Central memory CD8-positive, alpha-beta T cell (primary cell): ENCODE results near the gene PBOV1.

Source experiments
- ATAC-seq: fragments of 150-1000 bp; cut with Tn5 transposase; replicated peaks from 2 replicates; pipeline ENCODE4 v1.10.0; 2022; ENCODE audit warnings: mild to moderate bottlenecking, moderate FRiP score, moderate number of reproducible peaks; ENCODE audit not compliant: poor library complexity, severe bottlenecking; ENCODE audit errors: extremely low read depth
- DNase-seq, 2 donors: peaks; one replicate each; pipeline ENCODE4 v3.0.0; 2021; ENCODE audit warnings: low spot score in 2 of 2
- H3K27ac Mint-ChIP-seq: one replicate; pipeline ENCODE4 v1.8.0; 2022; ENCODE audit warnings: low read depth, mild to moderate bottlenecking, moderate library complexity, mixed read lengths
- H3K27me3 Mint-ChIP-seq: one replicate; pipeline ENCODE4 v1.8.0; 2022; ENCODE audit warnings: mixed read lengths
- H3K36me3 Mint-ChIP-seq: one replicate; pipeline ENCODE4 v1.8.0; 2022; ENCODE audit warnings: mild to moderate bottlenecking, moderate library complexity, mixed read lengths; ENCODE audit not compliant: insufficient read depth
- H3K4me1 Mint-ChIP-seq: one replicate; pipeline ENCODE4 v1.8.0; 2022; ENCODE audit warnings: mixed read lengths
- H3K4me3 Mint-ChIP-seq: one replicate; pipeline ENCODE4 v1.8.0; 2022; ENCODE audit warnings: mild to moderate bottlenecking, moderate library complexity, mixed read lengths
- H3K9me3 Mint-ChIP-seq: one replicate; pipeline ENCODE4 v1.8.0; 2022; ENCODE audit warnings: mixed read lengths

The PBOV1 gene

GRCh38 chr6:138231381-138231886 is 13.1 kb upstream of the PBOV1 start:
- no peak for DNase-seq
- peaks cover 58% of the 10 kb centered on the region for H3K27me3 Mint-ChIP-seq

GRCh38 chr6:138230759-138231380 is 12.6 kb upstream of the PBOV1 start:
- Mint-ChIP-seq H3K27ac (no peak overlapping the region), H3K4me3 (no peak overlapping the region), H3K4me1 (no peaks in the 10 kb centered on the region), H3K27me3 (peaks cover 63% of the 10 kb centered on the region), H3K9me3 (no peaks in the 10 kb centered on the region), H3K36me3 (no peaks in the 10 kb centered on the region)
- ATAC-seq (no peak), DNase-seq (no peak)

More at GRCh38 chr6:138231381-138231886, 13.1 kb upstream of the PBOV1 start:
- Mint-ChIP-seq H3K27ac (no peak overlapping the region), H3K9me3 (no peaks in the 10 kb centered on the region), H3K36me3 (no peaks in the 10 kb centered on the region), H3K4me3 (no peak overlapping the region), H3K4me1 (no peaks in the 10 kb centered on the region)
- no peak for ATAC-seq

- Mint-ChIP-seq H3K4me1 (no peaks in the 10 kb centered on the region), H3K27me3 (peaks cover 69% of the 10 kb centered on the region), H3K4me3 (no peak overlapping the region), H3K27ac (no peak overlapping the region), H3K36me3 (no peaks in the 10 kb centered on the region), H3K9me3 (no peaks in the 10 kb centered on the region)
- no peak for DNase-seq
- no peak for ATAC-seq
Measured at GRCh38 chr6:138230221-138230620, 11.9 kb upstream of the PBOV1 start.

GRCh38 chr6:138229663-138230179 is 11.4 kb upstream of the PBOV1 start:
- no peaks in the 10 kb centered on the region for H3K9me3 Mint-ChIP-seq
- no peaks in the 10 kb centered on the region for H3K4me1 Mint-ChIP-seq
- H3K36me3 Mint-ChIP-seq = no peaks in the 10 kb centered on the region
- ATAC-seq (no peak), DNase-seq (no peak)
- peaks cover 74% of the 10 kb centered on the region for H3K27me3 Mint-ChIP-seq
- H3K27ac Mint-ChIP-seq = no peak overlapping the region
- H3K4me3 Mint-ChIP-seq = no peak overlapping the region

GRCh38 chr6:138229072-138229471 is 10.8 kb upstream of the PBOV1 start:
- no peak for ATAC-seq
- DNase-seq = no peak
- no peak overlapping the region for H3K4me3 Mint-ChIP-seq
- no peak overlapping the region for H3K27ac Mint-ChIP-seq
- no peaks in the 10 kb centered on the region for H3K9me3 Mint-ChIP-seq
- no peaks in the 10 kb centered on the region for H3K36me3 Mint-ChIP-seq
- peaks cover 77% of the 10 kb centered on the region for H3K27me3 Mint-ChIP-seq
- H3K4me1 Mint-ChIP-seq = no peaks in the 10 kb centered on the region

- Mint-ChIP-seq H3K27me3 (peaks cover 66% of the 10 kb centered on the region), H3K36me3 (no peaks in the 10 kb centered on the region), H3K27ac (no peak overlapping the region), H3K4me1 (no peaks in the 10 kb centered on the region), H3K9me3 (no peaks in the 10 kb centered on the region), H3K4me3 (no peak overlapping the region)
- DNase-seq = no peak
- no peak for ATAC-seq
Measured at GRCh38 chr6:138227316-138227781, 9.1 kb upstream of the PBOV1 start.

- no peaks in the 10 kb centered on the region for H3K4me1 Mint-ChIP-seq
- H3K36me3 Mint-ChIP-seq = no peaks in the 10 kb centered on the region
- no peaks in the 10 kb centered on the region for H3K9me3 Mint-ChIP-seq
- H3K27ac Mint-ChIP-seq = no peak overlapping the region
- H3K4me3 Mint-ChIP-seq = no peak overlapping the region
- H3K27me3 Mint-ChIP-seq = peaks cover 71% of the 10 kb centered on the region
- ATAC-seq (no peak), DNase-seq (no peak)
Measured at GRCh38 chr6:138226700-138227315, 8.5 kb upstream of the PBOV1 start.

GRCh38 chr6:138225953-138226352 is 7.7 kb upstream of the PBOV1 start:
- no peak for ATAC-seq
- H3K4me1 Mint-ChIP-seq = no peaks in the 10 kb centered on the region
- DNase-seq = no peak
- peaks cover 76% of the 10 kb centered on the region for H3K27me3 Mint-ChIP-seq
- no peaks in the 10 kb centered on the region for H3K36me3 Mint-ChIP-seq
- no peak overlapping the region for H3K4me3 Mint-ChIP-seq
- no peaks in the 10 kb centered on the region for H3K9me3 Mint-ChIP-seq
- no peak overlapping the region for H3K27ac Mint-ChIP-seq

GRCh38 chr6:138222901-138223546 is 4.7 kb upstream of the PBOV1 start:
- ATAC-seq (no peak), DNase-seq (no peak)
- H3K36me3 Mint-ChIP-seq = no peaks in the 10 kb centered on the region
- no peak overlapping the region for H3K27ac Mint-ChIP-seq
- no peaks in the 10 kb centered on the region for H3K4me1 Mint-ChIP-seq
- H3K9me3 Mint-ChIP-seq = no peaks in the 10 kb centered on the region
- H3K27me3 Mint-ChIP-seq = peaks cover 87% of the 10 kb centered on the region
- H3K4me3 Mint-ChIP-seq = no peak overlapping the region

GRCh38 chr6:138219901-138220300 is 1.6 kb upstream of the PBOV1 start:
- DNase-seq = no peak
- ATAC-seq = no peak
- Mint-ChIP-seq H3K9me3 (no peaks in the 10 kb centered on the region), H3K4me1 (no peaks in the 10 kb centered on the region), H3K4me3 (no peak overlapping the region), H3K36me3 (no peaks in the 10 kb centered on the region), H3K27me3 (peaks cover 83% of the 10 kb centered on the region), H3K27ac (no peak overlapping the region)

GRCh38 chr6:138219398-138219797 is 1.1 kb upstream of the PBOV1 start:
- H3K4me3 Mint-ChIP-seq = no peak overlapping the region
- H3K27me3 Mint-ChIP-seq = peaks cover 83% of the 10 kb centered on the region
- no peak overlapping the region for H3K27ac Mint-ChIP-seq
- H3K36me3 Mint-ChIP-seq = no peaks in the 10 kb centered on the region
- ATAC-seq = no peak
- H3K4me1 Mint-ChIP-seq = no peaks in the 10 kb centered on the region
- no peaks in the 10 kb centered on the region for H3K9me3 Mint-ChIP-seq
- no peak for DNase-seq

GRCh38 chr6:138215093-138215782 is 3.1 kb downstream of the PBOV1 start:
- no peak for DNase-seq
- no peaks in the 10 kb centered on the region for H3K36me3 Mint-ChIP-seq
- H3K4me3 Mint-ChIP-seq = no peak overlapping the region
- no peak overlapping the region for H3K27ac Mint-ChIP-seq
- ATAC-seq = no peak
- H3K9me3 Mint-ChIP-seq = no peaks in the 10 kb centered on the region
- H3K27me3 Mint-ChIP-seq = peaks cover 66% of the 10 kb centered on the region
- no peaks in the 10 kb centered on the region for H3K4me1 Mint-ChIP-seq
